Sigmoid colon (tissue), 4 donors: ENCODE data around the gene CPLX3.

Experiments
- POLR2A ChIP-seq, 2 donors: fragments of 450-650 bp; IDR thresholded peaks; one replicate each; pipeline ENCODE4 v1.6.1; 2016; ENCODE audit warnings: antibody characterized with exemption in 2 of 2, mild to moderate bottlenecking in 2 of 2, moderate library complexity in 2 of 2
- POLR2AphosphoS5 ChIP-seq, 4 donors: sonication (generic); formaldehyde crosslinking; IDR thresholded peaks; one replicate each; pipeline ENCODE4 v1.6.1; 2017; ENCODE audit warnings: antibody characterized with exemption in 4 of 4
- TF ChIP-seq, protein P1 (sequence below), 4 experiments: fragments of 450-650 bp in 3 of 4; fragments of 200-600 bp in 1 of 4; IDR thresholded peaks; one replicate each; pipeline ENCODE4 v1.5.1; 2016 to 2019; ENCODE audit warnings: antibody characterized with exemption in 4 of 4, mild to moderate bottlenecking in 3 of 4, moderate library complexity in 2 of 4

GRCh38 chr15:74867466-74868038, 41.1 kb downstream of the CPLX3 start:
- TF ChIP-seq POLR2AphosphoS5 (IDR thresholded peaks at IDR 0.05): no peak
- TF ChIP-seq POLR2A (IDR thresholded peaks at IDR 0.05): no peak
- TF ChIP-seq, protein P1, sequence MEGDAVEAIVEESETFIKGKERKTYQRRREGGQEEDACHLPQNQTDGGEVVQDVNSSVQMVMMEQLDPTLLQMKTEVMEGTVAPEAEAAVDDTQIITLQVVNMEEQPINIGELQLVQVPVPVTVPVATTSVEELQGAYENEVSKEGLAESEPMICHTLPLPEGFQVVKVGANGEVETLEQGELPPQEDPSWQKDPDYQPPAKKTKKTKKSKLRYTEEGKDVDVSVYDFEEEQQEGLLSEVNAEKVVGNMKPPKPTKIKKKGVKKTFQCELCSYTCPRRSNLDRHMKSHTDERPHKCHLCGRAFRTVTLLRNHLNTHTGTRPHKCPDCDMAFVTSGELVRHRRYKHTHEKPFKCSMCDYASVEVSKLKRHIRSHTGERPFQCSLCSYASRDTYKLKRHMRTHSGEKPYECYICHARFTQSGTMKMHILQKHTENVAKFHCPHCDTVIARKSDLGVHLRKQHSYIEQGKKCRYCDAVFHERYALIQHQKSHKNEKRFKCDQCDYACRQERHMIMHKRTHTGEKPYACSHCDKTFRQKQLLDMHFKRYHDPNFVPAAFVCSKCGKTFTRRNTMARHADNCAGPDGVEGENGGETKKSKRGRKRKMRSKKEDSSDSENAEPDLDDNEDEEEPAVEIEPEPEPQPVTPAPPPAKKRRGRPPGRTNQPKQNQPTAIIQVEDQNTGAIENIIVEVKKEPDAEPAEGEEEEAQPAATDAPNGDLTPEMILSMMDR (IDR thresholded peaks at IDR 0.05): no peak
